ENCODE measurements around the gene AQP3.

The AQP3 gene

DNA sequence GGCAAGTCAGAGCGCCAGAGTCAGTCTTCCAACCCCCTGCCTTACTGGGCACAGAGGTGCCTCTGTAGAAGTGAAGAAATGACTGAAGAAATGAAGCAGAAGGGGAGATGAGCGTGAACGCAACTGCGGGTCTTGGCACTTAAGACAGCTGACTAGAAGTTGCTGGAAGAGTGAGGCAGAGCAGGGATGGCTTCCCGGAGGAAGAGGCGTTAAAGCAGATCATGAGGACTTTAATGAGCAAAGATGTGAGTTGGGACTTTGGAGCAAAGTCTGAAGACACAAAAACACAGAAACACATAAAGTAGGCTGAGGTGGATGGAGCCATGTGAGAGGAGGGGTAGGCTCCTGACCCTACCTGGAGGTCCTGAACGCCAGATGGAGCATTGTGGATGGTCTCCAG is 7.2 kb downstream of the AQP3 start:
- no peak for DNase-seq (ENCODE audit: low read depth)
- TF ChIP-seq, protein P1, sequence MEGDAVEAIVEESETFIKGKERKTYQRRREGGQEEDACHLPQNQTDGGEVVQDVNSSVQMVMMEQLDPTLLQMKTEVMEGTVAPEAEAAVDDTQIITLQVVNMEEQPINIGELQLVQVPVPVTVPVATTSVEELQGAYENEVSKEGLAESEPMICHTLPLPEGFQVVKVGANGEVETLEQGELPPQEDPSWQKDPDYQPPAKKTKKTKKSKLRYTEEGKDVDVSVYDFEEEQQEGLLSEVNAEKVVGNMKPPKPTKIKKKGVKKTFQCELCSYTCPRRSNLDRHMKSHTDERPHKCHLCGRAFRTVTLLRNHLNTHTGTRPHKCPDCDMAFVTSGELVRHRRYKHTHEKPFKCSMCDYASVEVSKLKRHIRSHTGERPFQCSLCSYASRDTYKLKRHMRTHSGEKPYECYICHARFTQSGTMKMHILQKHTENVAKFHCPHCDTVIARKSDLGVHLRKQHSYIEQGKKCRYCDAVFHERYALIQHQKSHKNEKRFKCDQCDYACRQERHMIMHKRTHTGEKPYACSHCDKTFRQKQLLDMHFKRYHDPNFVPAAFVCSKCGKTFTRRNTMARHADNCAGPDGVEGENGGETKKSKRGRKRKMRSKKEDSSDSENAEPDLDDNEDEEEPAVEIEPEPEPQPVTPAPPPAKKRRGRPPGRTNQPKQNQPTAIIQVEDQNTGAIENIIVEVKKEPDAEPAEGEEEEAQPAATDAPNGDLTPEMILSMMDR (conservative IDR thresholded peaks at IDR 0.05; ENCODE audit: low read depth, low read length): no peak
- H3K4me3 ChIP-seq (ENCODE audit: low read length): no peak overlapping the region

DNA sequence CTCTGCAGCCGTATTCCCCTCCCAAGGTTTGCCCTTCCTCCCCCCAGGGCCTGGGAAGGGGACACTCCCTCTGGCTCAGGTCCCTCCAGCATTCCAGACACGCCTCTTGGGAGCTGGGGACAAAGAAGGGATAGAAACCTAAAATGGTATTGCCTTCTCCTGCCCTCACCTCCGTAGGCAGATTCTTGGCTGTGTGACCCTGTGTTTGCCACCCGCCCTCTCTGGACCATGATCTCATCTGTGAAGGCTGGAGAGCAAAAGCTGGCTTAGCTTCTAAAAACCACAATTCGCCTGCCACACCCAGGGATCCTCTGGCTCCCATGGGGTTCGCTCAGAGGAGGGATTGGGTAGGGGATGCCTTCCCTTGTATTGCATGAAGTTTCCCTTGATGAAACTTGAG is 7.7 kb downstream of the AQP3 start:
- DNase-seq (ENCODE audit: low read depth): no peak
- TF ChIP-seq, protein P1 (conservative IDR thresholded peaks at IDR 0.05; ENCODE audit: low read depth, low read length): no peak
- H3K4me3 ChIP-seq (ENCODE audit: low read length): no peak overlapping the region

DNA sequence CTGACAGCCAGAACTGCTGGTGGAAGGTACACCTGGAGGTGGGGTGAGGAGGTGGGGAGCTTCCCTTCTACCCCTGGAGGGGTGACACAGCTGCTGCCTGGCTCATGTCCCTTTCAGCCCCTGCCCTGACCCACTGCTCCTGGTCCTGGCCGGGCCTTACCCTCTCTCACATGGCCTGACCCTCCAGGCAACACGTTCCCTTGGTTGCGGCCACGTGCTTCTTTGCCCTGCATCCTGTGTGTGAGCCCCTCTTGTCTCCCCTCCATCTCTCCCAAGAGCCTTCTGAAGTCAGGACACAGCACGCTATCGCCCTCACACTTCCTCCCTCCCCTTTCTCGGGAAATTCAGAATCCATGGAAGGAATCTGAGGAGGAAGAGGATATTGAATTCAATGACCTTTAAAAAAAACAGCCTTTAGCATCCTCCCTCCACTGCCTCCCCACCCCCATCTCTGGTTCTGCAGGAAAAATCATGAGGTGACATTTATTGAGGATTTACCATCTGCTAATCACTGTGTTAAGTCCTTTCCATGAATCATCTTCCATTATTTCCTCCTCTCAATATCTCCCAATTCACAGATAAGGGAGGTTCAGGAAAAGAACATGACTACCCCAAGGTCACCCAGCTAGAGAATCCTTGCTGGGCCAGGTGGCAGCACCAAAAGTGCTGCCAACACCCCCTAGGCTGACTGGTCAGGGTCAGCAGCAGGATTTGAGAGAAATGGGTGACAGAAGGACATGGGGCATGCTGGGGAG is 8.3 kb downstream of the AQP3 start:
- TF ChIP-seq, protein P1 (conservative IDR thresholded peaks at IDR 0.05; ENCODE audit: low read depth, low read length): no peak
- H3K4me3 ChIP-seq (ENCODE audit: low read length): no peak overlapping the region
- DNase-seq (ENCODE audit: low read depth): no peak

DNA sequence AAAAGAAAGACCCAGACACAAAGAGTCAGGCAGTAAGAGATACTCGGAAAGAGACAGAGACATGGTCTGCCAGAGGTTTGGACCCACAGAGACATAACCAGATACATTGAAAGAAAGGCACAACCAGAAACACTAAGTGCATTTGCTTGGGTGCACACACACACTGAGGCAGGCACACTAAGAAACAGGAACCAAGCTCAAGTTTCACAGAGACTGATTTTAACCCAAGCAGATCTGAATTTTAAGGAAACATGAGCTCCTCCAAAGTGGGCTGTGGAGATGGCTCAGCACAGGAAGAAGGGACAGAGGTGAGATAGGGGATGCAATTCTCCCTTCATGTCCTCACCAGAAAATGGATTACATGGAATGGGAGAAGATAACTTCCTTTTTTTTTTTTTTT is 9.5 kb downstream of the AQP3 start:
- TF ChIP-seq, protein P1 (conservative IDR thresholded peaks at IDR 0.05; ENCODE audit: low read depth, low read length): no peak
- H3K4me3 ChIP-seq (ENCODE audit: low read length): no peak overlapping the region
- no peak for DNase-seq (ENCODE audit: low read depth)

DNA sequence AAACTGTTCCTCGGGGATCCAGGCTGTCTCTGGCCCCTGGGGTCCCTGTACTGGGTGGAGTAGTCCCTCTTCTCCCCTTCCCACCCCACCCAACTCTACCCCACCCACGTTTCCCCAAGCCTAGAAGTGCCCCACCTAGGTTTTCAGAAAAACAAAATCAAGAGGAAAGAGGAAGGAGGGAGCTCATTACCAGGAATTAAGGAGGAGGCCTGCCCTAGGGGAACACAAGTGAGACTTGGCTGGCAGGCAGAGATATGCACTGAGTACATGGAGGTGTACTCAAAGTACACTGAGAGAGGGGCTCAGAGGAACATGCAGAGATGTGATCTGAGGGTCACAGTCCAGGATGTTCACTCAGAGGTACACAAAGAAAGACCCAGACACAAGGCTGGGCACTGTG is 10.2 kb downstream of the AQP3 start:
- TF ChIP-seq, protein P1 (conservative IDR thresholded peaks at IDR 0.05; ENCODE audit: low read depth, low read length): no peak
- no peak overlapping the region for H3K4me3 ChIP-seq (ENCODE audit: low read length)
- DNase-seq (ENCODE audit: low read depth): no peak

DNA sequence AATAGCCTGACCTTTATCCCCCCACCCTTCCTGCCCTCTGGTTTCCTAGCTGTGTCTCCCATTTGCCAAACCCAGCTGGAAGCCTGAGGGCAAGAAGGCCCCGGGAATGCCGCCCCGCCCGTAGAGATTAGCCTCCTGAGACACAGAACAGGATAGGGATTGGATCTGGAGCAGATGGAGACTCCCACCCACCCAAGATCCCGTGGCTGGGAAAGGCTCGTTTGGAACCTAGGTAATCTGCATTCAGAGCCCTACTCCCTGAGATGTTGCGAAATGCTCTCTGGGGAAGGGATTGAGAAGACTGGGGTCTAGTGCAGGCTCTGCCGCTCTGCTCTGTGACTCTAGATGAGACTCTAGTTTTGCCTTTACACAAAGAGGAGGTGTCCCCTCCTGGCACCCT is 10.9 kb downstream of the AQP3 start:
- no peak for DNase-seq (ENCODE audit: low read depth)
- TF ChIP-seq, protein P1 (conservative IDR thresholded peaks at IDR 0.05; ENCODE audit: low read depth, low read length): no peak
- no peak overlapping the region for H3K4me3 ChIP-seq (ENCODE audit: low read length)

DNA sequence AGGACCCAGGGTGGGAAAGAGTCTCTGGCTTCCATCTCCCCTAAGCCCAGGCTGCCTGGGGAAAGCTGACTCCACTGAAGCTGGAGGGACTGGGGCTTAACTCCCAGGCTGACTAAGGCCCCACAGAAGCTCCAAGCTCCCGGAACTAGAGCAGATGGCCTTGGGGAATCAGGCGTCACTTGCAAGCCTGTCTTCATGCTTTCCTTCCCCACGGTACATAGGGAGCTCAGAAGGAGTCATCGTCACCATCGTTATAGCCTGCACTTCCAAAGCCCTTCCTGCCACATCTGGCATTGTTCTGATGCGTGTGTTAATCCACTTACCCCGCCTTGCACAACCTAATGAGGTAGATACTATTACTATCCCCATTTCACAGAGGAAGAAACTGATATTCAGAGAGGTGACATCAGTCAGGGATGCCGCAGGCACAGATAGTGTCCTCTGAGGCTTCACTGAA is 11.5 kb downstream of the AQP3 start:
- TF ChIP-seq, protein P1 (conservative IDR thresholded peaks at IDR 0.05; ENCODE audit: low read depth, low read length): no peak
- DNase-seq (ENCODE audit: low read depth): no peak
- no peak overlapping the region for H3K4me3 ChIP-seq (ENCODE audit: low read length)

All from retinal pigment epithelial cell (primary cell).